K562 (cell line): ENCODE results near the gene PPM1F. TPM values are rescaled to one million over a fixed set of nuclear protein-coding genes. Genes with fewer than 3 reads are reported as not detected.
A peak's percentile ranks its signal among the peaks of the same experiment; 100 is the strongest.

Experiments used
- ARID1B ChIP-seq: fragments of 450-650 bp; IDR thresholded peaks from 2 replicates; pipeline ENCODE4 v1.6.1; 2016; ENCODE audit warnings: antibody characterized with exemption, mild to moderate bottlenecking, inconsistent platforms
- ATF7 ChIP-seq: fragments of 450-650 bp; IDR thresholded peaks from 2 replicates; pipeline ENCODE4 v1.7.1; 2014; ENCODE audit warnings: mild to moderate bottlenecking, moderate library complexity
- BACH1 ChIP-seq: fragments of 200-800 bp; sonication (Bioruptor generic); IDR thresholded peaks from 2 replicates; pipeline ENCODE4 v1.6.1; 2016; ENCODE audit warnings: missing genetic modification characterization, missing compliant biosample characterization
- CXXC5 ChIP-seq: fragments of 250-450 bp; sonication (Bioruptor Pico); IDR thresholded peaks from 2 replicates; pipeline ENCODE4 v1.8.0; 2022; ENCODE audit warnings: inconsistent platforms, mild to moderate bottlenecking, moderate library complexity
- FOSL1 ChIP-seq: fragments of 200-800 bp; sonication (Bioruptor generic); conservative IDR thresholded peaks from 2 replicates; pipeline ENCODE4 v1.6.1; 2016; ENCODE audit warnings: missing genetic modification characterization, missing compliant biosample characterization
- ILF3 ChIP-seq: fragments of 450-650 bp; IDR thresholded peaks from 2 replicates; pipeline ENCODE4 v1.6.1; 2018; ENCODE audit warnings: antibody characterized with exemption, mild to moderate bottlenecking, moderate library complexity, borderline replicate concordance
- JUND ChIP-seq, 2 experiments: IDR thresholded peaks; 2 replicates in 1 of 2; 3 replicates in 1 of 2; pipeline ENCODE4 v1.6.1; 2011; ENCODE audit warnings: borderline replicate concordance in 2 of 2, low read depth in 2 of 2, low read length in 2 of 2, improper control_type of control experiment in 1 of 2, missing biosample characterization in 1 of 2, missing genetic modification characterization in 1 of 2, missing genetic modification reagents in 1 of 2
- KDM2B ChIP-seq: fragments of 250-450 bp; sonication (Bioruptor Pico); IDR thresholded peaks from 2 replicates; pipeline ENCODE4 v1.8.0; 2021; ENCODE audit warnings: mild to moderate bottlenecking, moderate library complexity
- KDM5B ChIP-seq: fragments of 200-600 bp; sonication (generic); IDR thresholded peaks from 2 replicates; pipeline ENCODE4 v1.6.1; 2012; ENCODE audit warnings: low read depth, mild to moderate bottlenecking, moderate library complexity, low read length, control low read depth, inconsistent platforms; ENCODE audit not compliant: insufficient replicate concordance
- PCBP2 ChIP-seq: fragments of 200-400 bp; formaldehyde crosslinking; IDR thresholded peaks from 2 replicates; pipeline ENCODE4 v1.6.1; 2018; ENCODE audit warnings: low read length, low read depth, mild to moderate bottlenecking, moderate library complexity; ENCODE audit not compliant: poor library complexity, severe bottlenecking
- PHF20 ChIP-seq: fragments of 450-650 bp; IDR thresholded peaks from 2 replicates; pipeline ENCODE4 v1.6.1; 2018; ENCODE audit not compliant: partially characterized antibody
- SIX5 ChIP-seq, 2 experiments: IDR thresholded peaks; 2 replicates each; pipeline ENCODE4 v1.6.1; 2011; ENCODE audit warnings: low read length in 2 of 2, borderline replicate concordance in 1 of 2, low read depth in 1 of 2, mild to moderate bottlenecking in 1 of 2, moderate library complexity in 1 of 2; ENCODE audit not compliant: insufficient read depth in 1 of 2
- SNIP1 ChIP-seq: fragments of 450-650 bp; IDR thresholded peaks from 2 replicates; pipeline ENCODE4 v1.7.1; 2017; ENCODE audit warnings: low read depth, mild to moderate bottlenecking
- ZKSCAN3 ChIP-seq: fragments of 250-450 bp; sonication (Bioruptor Pico); IDR thresholded peaks from 2 replicates; pipeline ENCODE4 v1.4.0; 2020
- ZNF584 ChIP-seq: fragments of 200-800 bp; sonication (Bioruptor generic); IDR thresholded peaks from 2 replicates; pipeline ENCODE4 v1.6.1; 2016; ENCODE audit warnings: low read depth, mild to moderate bottlenecking, missing genetic modification characterization, missing compliant biosample characterization
- polyA plus RNA-seq, 8 experiments: library from polyadenylated mRNA; depleted of rRNA in 4 of 8; stranded (reverse) in 5 of 8; unstranded in 3 of 8; fragments of >200 nt; fragmentation: Nextera tagmentation in 2 of 8; fragmentation: Illumina TruSeq in 1 of 8; extraction: Ambion mirVana in 2 of 8; extraction: Trizol in 1 of 8; gene quantifications; 2 replicates each; pipeline versions ENCODE4 v1.2.1 to v1.2.3, GENCODE V29; 2011 to 2014; ENCODE audit warnings: inconsistent platforms in 1 of 8, missing spikeins in 1 of 8
- total RNA-seq, 7 experiments: library from RNA; depleted of rRNA in 6 of 7; stranded (reverse); fragments of >200 nt in 6 of 7; fragmentation: Illumina TruSeq in 2 of 7; extraction: Trizol in 2 of 7; gene quantifications; 2 replicates each; pipeline versions ENCODE4 v1.2.1 to v1.2.3, GENCODE V29; 2011 to 2021; ENCODE audit warnings: low replicate concordance in 1 of 7
- TF ChIP-seq, protein P1 (sequence below): fragments of 250-450 bp; sonication (Bioruptor Pico); IDR thresholded peaks from 2 replicates; pipeline ENCODE4 v1.5.0; 2021
- TF ChIP-seq, protein P2 (sequence below): sonication (generic); formaldehyde crosslinking; IDR thresholded peaks from 2 replicates; pipeline ENCODE4 v1.8.1; 2023; ENCODE audit warnings: mild to moderate bottlenecking, missing genetic modification reagents
- TF ChIP-seq, protein P3 (sequence below), 2 experiments: IDR thresholded peaks; 2 replicates each; pipeline ENCODE4 v1.6.1; 2011; ENCODE audit warnings: borderline replicate concordance in 1 of 2, control low read depth in 1 of 2, low read depth in 1 of 2, low read length in 1 of 2, mild to moderate bottlenecking in 1 of 2, mixed read lengths in 1 of 2, moderate library complexity in 1 of 2; ENCODE audit not compliant: insufficient read depth in 1 of 2, insufficient read length in 1 of 2, poor library complexity in 1 of 2, severe bottlenecking in 1 of 2; ENCODE audit errors: extremely low read depth in 1 of 2
- TF ChIP-seq, protein P4 (sequence below): fragments of 150-350 bp; conservative IDR thresholded peaks from 2 replicates; pipeline ENCODE4 v1.6.1; 2014; ENCODE audit warnings: low read length

Gene PPM1F
- total and polyA plus RNA-seq, 9 of the 15 experiments (the other 6 are each of a cell fraction or from before 2014, with no cell fraction given), result 2.1 to 159 (median 64.0) TPM

DNA sequence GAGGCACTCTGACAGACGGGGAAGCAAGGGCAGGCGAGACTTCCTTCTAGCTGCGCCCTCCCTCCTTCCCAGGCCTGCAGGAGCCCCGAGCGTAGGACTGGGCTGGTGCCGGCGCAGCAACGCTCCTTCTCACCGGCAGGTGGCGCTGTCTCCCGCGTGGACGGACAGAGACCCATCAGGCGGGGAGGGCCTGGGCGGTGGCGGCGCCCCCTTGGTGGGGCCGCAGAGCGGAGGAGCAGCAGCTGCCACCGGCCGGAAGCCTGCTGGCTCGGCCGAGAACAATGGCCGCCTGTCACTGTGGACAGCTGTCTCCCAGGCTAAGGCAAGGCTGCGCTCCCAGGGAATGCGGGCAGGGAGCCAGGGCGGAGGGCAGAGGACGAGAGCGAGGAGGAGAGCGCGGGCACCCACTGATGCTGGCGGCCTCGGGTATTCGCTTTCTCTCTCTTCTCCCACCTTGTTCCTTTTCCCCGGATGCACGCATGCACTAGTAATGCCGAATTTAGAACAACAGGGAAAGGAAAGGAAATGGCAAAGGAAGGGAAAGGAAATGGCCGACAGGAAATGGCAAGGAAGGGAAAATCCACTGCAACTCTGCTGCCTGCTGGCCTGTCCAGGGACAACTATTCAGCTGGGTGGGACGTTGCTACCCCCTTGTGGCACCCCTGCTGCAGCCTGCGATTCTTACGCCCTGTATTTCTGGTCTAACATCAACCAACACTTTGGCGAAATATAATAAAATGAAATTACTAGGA is 14.4 kb downstream of the PPM1F start (continued):
- TF ChIP-seq PCBP2, result no peak
- no peak for TF ChIP-seq FOSL1
- no peak for TF ChIP-seq ARID1B
- TF ChIP-seq KDM2B (CRISPR knock-in tag), result no peak
- TF ChIP-seq CXXC5 (CRISPR knock-in tag), result no peak
- TF ChIP-seq, protein P1, sequence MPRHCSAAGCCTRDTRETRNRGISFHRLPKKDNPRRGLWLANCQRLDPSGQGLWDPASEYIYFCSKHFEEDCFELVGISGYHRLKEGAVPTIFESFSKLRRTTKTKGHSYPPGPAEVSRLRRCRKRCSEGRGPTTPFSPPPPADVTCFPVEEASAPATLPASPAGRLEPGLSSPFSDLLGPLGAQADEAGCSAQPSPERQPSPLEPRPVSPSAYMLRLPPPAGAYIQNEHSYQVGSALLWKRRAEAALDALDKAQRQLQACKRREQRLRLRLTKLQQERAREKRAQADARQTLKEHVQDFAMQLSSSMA (CRISPR knock-in tag), result no peak
- TF ChIP-seq ZNF584 (CRISPR knock-in tag), result no peak
- TF ChIP-seq ZKSCAN3 (CRISPR knock-in tag), result no peak
- TF ChIP-seq, protein P2, sequence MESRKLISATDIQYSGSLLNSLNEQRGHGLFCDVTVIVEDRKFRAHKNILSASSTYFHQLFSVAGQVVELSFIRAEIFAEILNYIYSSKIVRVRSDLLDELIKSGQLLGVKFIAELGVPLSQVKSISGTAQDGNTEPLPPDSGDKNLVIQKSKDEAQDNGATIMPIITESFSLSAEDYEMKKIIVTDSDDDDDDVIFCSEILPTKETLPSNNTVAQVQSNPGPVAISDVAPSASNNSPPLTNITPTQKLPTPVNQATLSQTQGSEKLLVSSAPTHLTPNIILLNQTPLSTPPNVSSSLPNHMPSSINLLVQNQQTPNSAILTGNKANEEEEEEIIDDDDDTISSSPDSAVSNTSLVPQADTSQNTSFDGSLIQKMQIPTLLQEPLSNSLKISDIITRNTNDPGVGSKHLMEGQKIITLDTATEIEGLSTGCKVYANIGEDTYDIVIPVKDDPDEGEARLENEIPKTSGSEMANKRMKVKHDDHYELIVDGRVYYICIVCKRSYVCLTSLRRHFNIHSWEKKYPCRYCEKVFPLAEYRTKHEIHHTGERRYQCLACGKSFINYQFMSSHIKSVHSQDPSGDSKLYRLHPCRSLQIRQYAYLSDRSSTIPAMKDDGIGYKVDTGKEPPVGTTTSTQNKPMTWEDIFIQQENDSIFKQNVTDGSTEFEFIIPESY (CRISPR knock-in tag), result no peak
- TF ChIP-seq KDM5B, result no peak
- no peak for TF ChIP-seq PHF20
- TF ChIP-seq, protein P3, sequence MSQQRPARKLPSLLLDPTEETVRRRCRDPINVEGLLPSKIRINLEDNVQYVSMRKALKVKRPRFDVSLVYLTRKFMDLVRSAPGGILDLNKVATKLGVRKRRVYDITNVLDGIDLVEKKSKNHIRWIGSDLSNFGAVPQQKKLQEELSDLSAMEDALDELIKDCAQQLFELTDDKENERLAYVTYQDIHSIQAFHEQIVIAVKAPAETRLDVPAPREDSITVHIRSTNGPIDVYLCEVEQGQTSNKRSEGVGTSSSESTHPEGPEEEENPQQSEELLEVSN (IDR thresholded peaks at IDR 0.05; ENCODE audit: borderline replicate concordance in 1 of 2, extremely low read depth in 1 of 2, insufficient read depth in 1 of 2, insufficient read length in 1 of 2, low read depth in 1 of 2, low read length in 1 of 2, poor library complexity in 1 of 2, severe bottlenecking in 1 of 2), result peak in 1 of 2 experiments; percentile 97
- TF ChIP-seq SIX5 (IDR thresholded peaks at IDR 0.05; ENCODE audit: borderline replicate concordance in 1 of 2, insufficient read depth in 1 of 2, low read depth in 1 of 2, low read length in 2 of 2), result peak in 1 of 2 experiments; percentile 20; a peak in 1 of 4 replicates
- no peak for TF ChIP-seq BACH1 (tag)
- TF ChIP-seq ATF7, result no peak
- peak; percentile 95 for TF ChIP-seq JUND (IDR thresholded peaks at IDR 0.05; ENCODE audit: borderline replicate concordance, low read depth, low read length)
- no peak for TF ChIP-seq JUND (tag; IDR thresholded peaks at IDR 0.05; ENCODE audit: borderline replicate concordance, low read depth, low read length)
- no peak for TF ChIP-seq ILF3
- TF ChIP-seq SNIP1, result no peak
- TF ChIP-seq, protein P4, sequence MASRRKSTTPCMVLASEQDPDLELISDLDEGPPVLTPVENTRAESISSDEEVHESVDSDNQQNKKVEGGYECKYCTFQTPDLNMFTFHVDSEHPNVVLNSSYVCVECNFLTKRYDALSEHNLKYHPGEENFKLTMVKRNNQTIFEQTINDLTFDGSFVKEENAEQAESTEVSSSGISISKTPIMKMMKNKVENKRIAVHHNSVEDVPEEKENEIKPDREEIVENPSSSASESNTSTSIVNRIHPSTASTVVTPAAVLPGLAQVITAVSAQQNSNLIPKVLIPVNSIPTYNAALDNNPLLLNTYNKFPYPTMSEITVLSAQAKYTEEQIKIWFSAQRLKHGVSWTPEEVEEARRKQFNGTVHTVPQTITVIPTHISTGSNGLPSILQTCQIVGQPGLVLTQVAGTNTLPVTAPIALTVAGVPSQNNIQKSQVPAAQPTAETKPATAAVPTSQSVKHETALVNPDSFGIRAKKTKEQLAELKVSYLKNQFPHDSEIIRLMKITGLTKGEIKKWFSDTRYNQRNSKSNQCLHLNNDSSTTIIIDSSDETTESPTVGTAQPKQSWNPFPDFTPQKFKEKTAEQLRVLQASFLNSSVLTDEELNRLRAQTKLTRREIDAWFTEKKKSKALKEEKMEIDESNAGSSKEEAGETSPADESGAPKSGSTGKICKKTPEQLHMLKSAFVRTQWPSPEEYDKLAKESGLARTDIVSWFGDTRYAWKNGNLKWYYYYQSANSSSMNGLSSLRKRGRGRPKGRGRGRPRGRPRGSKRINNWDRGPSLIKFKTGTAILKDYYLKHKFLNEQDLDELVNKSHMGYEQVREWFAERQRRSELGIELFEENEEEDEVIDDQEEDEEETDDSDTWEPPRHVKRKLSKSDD, result peak; percentile 99
